Esophagus muscularis mucosa (tissue), 4 donors: Measurements from ENCODE around the gene TRABD2B.

Experiments used
- EP300 ChIP-seq: sonication (generic); formaldehyde crosslinking; IDR thresholded peaks from one replicate; pipeline ENCODE4 v1.6.1; 2017; ENCODE audit warnings: antibody characterized with exemption
- POLR2A ChIP-seq: fragments of 450-650 bp; IDR thresholded peaks from one replicate; pipeline ENCODE4 v1.6.1; 2017; ENCODE audit warnings: antibody characterized with exemption, moderate library complexity, mild to moderate bottlenecking, low read depth
- POLR2AphosphoS5 ChIP-seq, 2 donors: sonication (generic); formaldehyde crosslinking; IDR thresholded peaks; one replicate each; pipeline ENCODE4 v1.6.1; 2017; ENCODE audit warnings: antibody characterized with exemption in 2 of 2
- TF ChIP-seq, protein P1 (sequence below), 3 experiments: fragments of 200-600 bp in 2 of 3; fragments of 450-650 bp in 1 of 3; sonication (generic) in 2 of 3; IDR thresholded peaks; one replicate each; pipeline ENCODE4 v1.5.1; 2017 to 2019; ENCODE audit warnings: antibody characterized with exemption in 3 of 3, mild to moderate bottlenecking in 2 of 3, moderate library complexity in 1 of 3

DNA sequence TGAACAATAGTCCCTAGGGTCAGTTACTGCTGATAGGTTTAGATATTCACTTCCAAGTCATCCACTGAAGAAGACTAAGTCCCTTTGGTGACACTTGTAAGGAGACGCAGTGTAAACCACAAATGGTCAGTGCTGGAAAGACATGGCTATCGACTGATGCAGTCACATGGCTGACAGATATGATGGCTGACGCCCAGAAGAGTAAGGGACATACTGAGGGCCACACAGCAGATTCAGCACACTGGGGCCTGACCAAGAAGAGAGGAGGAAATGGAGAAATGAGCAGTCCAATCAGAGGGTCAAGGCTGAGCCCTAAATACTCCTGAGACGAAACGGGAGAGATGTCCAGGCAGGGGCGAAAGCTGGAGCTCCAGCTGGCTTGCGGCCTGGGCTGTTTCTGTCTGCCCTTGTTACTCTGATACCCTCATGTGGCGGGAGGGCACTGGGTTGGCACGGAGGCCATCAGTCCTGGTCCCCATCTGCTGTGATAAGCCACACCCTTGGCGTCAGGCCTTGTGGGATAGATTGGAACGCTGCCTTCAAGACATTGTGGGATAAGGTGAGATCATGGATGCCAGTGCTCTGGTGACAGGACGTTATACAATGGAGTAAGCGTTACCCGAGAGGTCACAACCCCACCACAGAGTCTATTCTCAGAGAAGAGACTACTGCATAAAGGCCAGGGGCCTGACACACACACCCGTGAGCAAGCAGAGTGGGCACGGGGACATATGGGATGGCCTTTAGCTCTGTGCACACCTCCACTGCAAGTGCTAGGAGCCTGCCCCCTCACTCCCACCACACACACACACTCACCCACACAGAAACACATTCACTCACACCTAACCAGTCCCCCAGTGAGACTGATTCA is 158.4 kb downstream of the TRABD2B start:
- TF ChIP-seq, protein P1, sequence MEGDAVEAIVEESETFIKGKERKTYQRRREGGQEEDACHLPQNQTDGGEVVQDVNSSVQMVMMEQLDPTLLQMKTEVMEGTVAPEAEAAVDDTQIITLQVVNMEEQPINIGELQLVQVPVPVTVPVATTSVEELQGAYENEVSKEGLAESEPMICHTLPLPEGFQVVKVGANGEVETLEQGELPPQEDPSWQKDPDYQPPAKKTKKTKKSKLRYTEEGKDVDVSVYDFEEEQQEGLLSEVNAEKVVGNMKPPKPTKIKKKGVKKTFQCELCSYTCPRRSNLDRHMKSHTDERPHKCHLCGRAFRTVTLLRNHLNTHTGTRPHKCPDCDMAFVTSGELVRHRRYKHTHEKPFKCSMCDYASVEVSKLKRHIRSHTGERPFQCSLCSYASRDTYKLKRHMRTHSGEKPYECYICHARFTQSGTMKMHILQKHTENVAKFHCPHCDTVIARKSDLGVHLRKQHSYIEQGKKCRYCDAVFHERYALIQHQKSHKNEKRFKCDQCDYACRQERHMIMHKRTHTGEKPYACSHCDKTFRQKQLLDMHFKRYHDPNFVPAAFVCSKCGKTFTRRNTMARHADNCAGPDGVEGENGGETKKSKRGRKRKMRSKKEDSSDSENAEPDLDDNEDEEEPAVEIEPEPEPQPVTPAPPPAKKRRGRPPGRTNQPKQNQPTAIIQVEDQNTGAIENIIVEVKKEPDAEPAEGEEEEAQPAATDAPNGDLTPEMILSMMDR (IDR thresholded peaks at IDR 0.05), result no peak
- TF ChIP-seq POLR2A, result no peak
- no peak for TF ChIP-seq EP300
- TF ChIP-seq POLR2AphosphoS5 (IDR thresholded peaks at IDR 0.05), result no peak
